Bronchial epithelial cell (primary cell): ENCODE data around the gene RSBN1L. TPM values are rescaled to one million over a fixed set of nuclear protein-coding genes. Genes with fewer than 3 reads are reported as not detected.

Experiments
- DNase-seq: peaks from one replicate; pipeline ENCODE4 v3.0.0-alpha.2; 2010; ENCODE audit warnings: low read depth
- FAIRE-seq: peaks from 2 replicates; lab custom pipeline; 2011; peaks lifted over from hg19 to GRCh38; lab: Jason Lieb, UNC
- H3K27me3 ChIP-seq: 2 replicates; pipeline ENCODE4 v1.5.1; 2011; ENCODE audit warnings: low read length; ENCODE audit not compliant: control insufficient read depth, insufficient read depth
- H3K36me3 ChIP-seq: 2 replicates; pipeline ENCODE4 v1.5.1; 2011; ENCODE audit warnings: low read length; ENCODE audit not compliant: control insufficient read depth, insufficient read depth
- H3K4me3 ChIP-seq: 2 replicates; pipeline ENCODE4 v1.5.1; 2011; ENCODE audit warnings: mild to moderate bottlenecking, low read depth, low read length, control low read depth
- CTCF ChIP-seq: IDR thresholded peaks from 2 replicates; pipeline ENCODE4 v1.5.1; 2011; ENCODE audit warnings: mild to moderate bottlenecking, moderate library complexity, low read length, control low read depth, inconsistent platforms; ENCODE audit not compliant: insufficient read depth, severe bottlenecking
- total RNA-seq: library from RNA; depleted of rRNA; stranded (reverse); fragments of >200 nt; gene quantifications from 2 replicates; pipeline ENCODE4 v1.2.1, GENCODE V29; 2014

RSBN1L gene
- total RNA-seq, 1 donor from 2014 or later: 17.9 TPM

GRCh38 chr7:77759294-77759889 is 63.1 kb downstream of the RSBN1L start:
- TF ChIP-seq CTCF: peak; percentile 50
- FAIRE-seq: no peak
- H3K27me3 ChIP-seq: no peaks in the 10 kb centered on the region
- H3K4me3 ChIP-seq: no peak overlapping the region
- peak; percentile 70 for DNase-seq
- no peaks in the 10 kb centered on the region for H3K36me3 ChIP-seq

- no peak for TF ChIP-seq CTCF
- DNase-seq (no peak), FAIRE-seq (no peak)
- H3K4me3 ChIP-seq: no peak overlapping the region
- no peaks in the 10 kb centered on the region for H3K27me3 ChIP-seq
- no peaks in the 10 kb centered on the region for H3K36me3 ChIP-seq
Observed at GRCh38 chr7:77760809-77761453, 64.7 kb downstream of the RSBN1L start.

- no peak for DNase-seq
- Histone ChIP-seq H3K27me3 (no peaks in the 10 kb centered on the region), H3K36me3 (no peaks in the 10 kb centered on the region), H3K4me3 (no peak overlapping the region)
- no peak for FAIRE-seq
- TF ChIP-seq CTCF: no peak
Observed at GRCh38 chr7:77765481-77765880, 69.2 kb downstream of the RSBN1L start.

- peak; percentile 19 for DNase-seq
Observed at GRCh38 chr7:77765906-77766800, 69.9 kb downstream of the RSBN1L start.

More at GRCh38 chr7:77765906-77766800, 69.9 kb downstream of the RSBN1L start:
- Histone ChIP-seq H3K4me3 (no peak overlapping the region), H3K36me3 (no peaks in the 10 kb centered on the region), H3K27me3 (no peaks in the 10 kb centered on the region)
- TF ChIP-seq CTCF: no peak
- no peak for FAIRE-seq
